Thyroid gland (tissue), 4 donors: ENCODE results near the gene INPP5D. TPM values are rescaled to one million over a fixed set of nuclear protein-coding genes. Genes with fewer than 3 reads are reported as not detected.

Experiments
- DNase-seq, 2 donors: peaks; one replicate each; pipeline ENCODE4 v3.0.0-alpha.2; 2019
- H3K27ac ChIP-seq, 3 donors: fragments of 200-600 bp; sonication (generic); 1 replicate in 2 of 3; 2 replicates in 1 of 3; pipeline ENCODE4 v1.5.1; 2016 to 2019; ENCODE audit warnings: mild to moderate bottlenecking in 1 of 3, moderate library complexity in 1 of 3
- H3K27me3 ChIP-seq: fragments of 200-600 bp; sonication (generic); one replicate; pipeline ENCODE4 v1.5.1; 2019
- H3K36me3 ChIP-seq, 2 donors: fragments of 200-600 bp; sonication (generic); one replicate each; pipeline ENCODE4 v1.5.1; 2016 to 2019
- H3K4me1 ChIP-seq, 2 donors: fragments of 200-600 bp; sonication (generic); one replicate each; pipeline ENCODE4 v1.5.1; 2017 to 2019
- H3K4me3 ChIP-seq, 3 donors: fragments of 200-600 bp; sonication (generic); replicated peaks in 1 of 3; 1 replicate in 2 of 3; 2 replicates in 1 of 3; pipeline ENCODE4 v1.5.1; 2016; ENCODE audit warnings: mild to moderate bottlenecking in 1 of 3
- H3K9me3 ChIP-seq: fragments of 200-600 bp; sonication (generic); one replicate; pipeline ENCODE4 v1.5.1; 2017
- CTCF ChIP-seq, 6 experiments: fragments of 200-600 bp in 3 of 6; fragments of 450-650 bp in 3 of 6; sonication (generic) in 3 of 6; IDR thresholded peaks; one replicate each; pipeline ENCODE4 v1.5.1; 2016 to 2019; ENCODE audit warnings: antibody characterized with exemption in 6 of 6, mild to moderate bottlenecking in 2 of 6, inconsistent platforms in 1 of 6, moderate library complexity in 1 of 6
- POLR2A ChIP-seq, 2 donors: fragments of 450-650 bp; IDR thresholded peaks; one replicate each; pipeline ENCODE4 v1.6.1; 2017; ENCODE audit warnings: antibody characterized with exemption in 2 of 2, mild to moderate bottlenecking in 2 of 2, moderate library complexity in 1 of 2
- WGBS, 2 donors: methylation state at CpG; one replicate each; pipeline ENCODE4 v1.1.5; 2017; 5-methylcytosine and 5-hydroxymethylcytosine counted together
- intact Hi-C: fragments of 100-400 bp; cut with DNase I; formaldehyde crosslinking; loops from one replicate; pipeline ENCODE4 v1.15.1; 2023
- small RNA-seq: library from RNA; depleted of rRNA; stranded (forward); fragments of <200 nt; gene quantifications from one replicate; pipeline ENCODE3, GENCODE V24; 2016
- total RNA-seq, 4 donors: library from RNA; depleted of rRNA; stranded (reverse); fragments of >200 nt; gene quantifications; one replicate each; pipeline ENCODE4 v1.2.3, GENCODE V29; 2016

Gene INPP5D
- total RNA-seq, 4 donors from 2014 or later = 7.1 to 13.4 (median 10.5) TPM

DNA sequence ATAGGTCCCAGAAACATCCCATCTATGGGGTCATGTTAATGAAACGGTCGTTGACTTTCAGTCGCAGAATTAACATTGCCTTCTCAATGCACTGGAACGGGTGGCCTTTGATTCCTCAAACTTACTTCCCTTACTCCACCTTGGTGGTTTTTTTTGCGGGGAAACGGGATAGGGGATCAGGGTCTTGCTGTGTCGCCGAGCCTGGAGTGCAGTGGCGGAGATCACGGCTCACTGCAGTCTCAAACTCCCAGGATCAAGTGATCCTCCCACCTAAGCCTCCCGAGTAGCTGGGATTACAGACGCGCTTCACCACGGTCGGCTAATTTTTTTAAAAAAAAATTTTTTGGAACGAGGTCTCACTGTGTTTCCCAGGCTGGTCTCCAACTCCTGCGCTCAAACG lies 192.1 kb downstream of the INPP5D start:
- DNase-seq = peak; percentile 12 to 16
- Histone ChIP-seq H3K36me3 (peaks cover 0 to 8% of the 10 kb centered on the region in 2 donors), H3K9me3 (no peaks in the 10 kb centered on the region), H3K4me1 (peaks cover 14 to 19% of the 10 kb centered on the region in 2 donors), H3K4me3 (peak overlapping the region; percentile 72 to 100 (median 95)), H3K27ac (peak overlapping the region; percentile 63 to 93 (median 72)), H3K27me3 (no peaks in the 10 kb centered on the region)
- intact Hi-C loops = loop anchor here (10.0 kb wide), 2 partner anchors 103 to 397 kb away; partner anchors contain the start of gene DGKD
- WGBS, 2 donors = 0 to 4% methylated on average over 17 to 18 of the region's 18 CpGs
- no peak for TF ChIP-seq CTCF (IDR thresholded peaks at IDR 0.05)
- TF ChIP-seq POLR2A (IDR thresholded peaks at IDR 0.05) = no peak

DNA sequence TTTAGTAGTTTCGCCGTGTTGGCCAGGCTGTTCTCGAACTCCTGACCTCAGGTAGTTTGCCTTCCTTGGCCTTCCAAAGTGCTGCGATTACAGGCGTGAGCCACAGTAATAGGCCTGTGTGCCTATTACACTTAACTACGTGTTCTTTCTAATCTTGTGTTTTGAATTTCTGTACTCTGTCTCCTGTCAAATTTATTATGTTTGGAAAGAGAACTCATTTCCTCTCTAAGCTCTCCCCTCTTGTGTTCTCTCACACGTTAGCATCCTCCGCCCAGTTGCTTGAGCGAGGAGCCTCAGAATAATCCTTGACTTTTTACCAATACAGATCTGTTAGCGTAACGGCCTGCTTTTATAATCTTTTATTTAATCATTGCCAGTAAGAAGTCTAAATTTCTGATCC lies 195.0 kb downstream of the INPP5D start:
- TF ChIP-seq CTCF (IDR thresholded peaks at IDR 0.05) = no peak
- TF ChIP-seq POLR2A (IDR thresholded peaks at IDR 0.05) = no peak
- DNase-seq = no peak
- Histone ChIP-seq H3K27ac (no peak overlapping the region), H3K4me3 (no peak overlapping the region), H3K27me3 (no peaks in the 10 kb centered on the region), H3K4me1 (peaks cover 19 to 21% of the 10 kb centered on the region in 2 donors), H3K9me3 (no peaks in the 10 kb centered on the region), H3K36me3 (peaks cover 0 to 27% of the 10 kb centered on the region in 2 donors)
- WGBS, 2 donors = 89 to 93% methylated on average over 11 of the region's 11 CpGs
- intact Hi-C loops = loop anchor here (10.0 kb wide), 2 partner anchors 100 to 400 kb away; partner anchors contain the start of gene DGKD

DNA sequence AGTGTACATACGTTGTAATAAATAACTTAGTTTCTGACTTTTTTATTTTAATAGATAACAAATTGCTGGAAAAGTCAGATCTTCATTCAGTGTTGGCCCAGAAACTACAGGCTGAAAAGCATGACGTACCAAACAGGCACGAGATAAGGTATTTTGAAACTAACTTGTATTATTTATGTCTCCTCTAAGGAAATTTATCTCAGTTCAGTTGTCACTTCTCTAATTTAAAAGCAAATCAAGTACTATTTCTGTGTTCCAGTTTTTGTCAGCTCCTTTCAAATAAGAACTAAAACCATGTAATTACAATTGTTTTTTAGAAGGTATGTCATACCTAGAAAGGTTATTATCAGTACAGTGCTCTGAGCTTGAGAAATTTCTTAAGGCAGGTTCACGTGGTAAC lies 195.9 kb downstream of the INPP5D start:
- Histone ChIP-seq H3K27me3 (no peaks in the 10 kb centered on the region), H3K9me3 (no peaks in the 10 kb centered on the region), H3K36me3 (peaks cover 0 to 27% of the 10 kb centered on the region in 2 donors), H3K4me3 (no peak overlapping the region), H3K27ac (no peak overlapping the region), H3K4me1 (peaks cover 19 to 30% of the 10 kb centered on the region in 2 donors)
- DNase-seq = no peak
- intact Hi-C loops = loop anchor here (10.0 kb wide), 2 partner anchors 99 to 401 kb away; partner anchors contain the start of gene DGKD
- TF ChIP-seq CTCF (IDR thresholded peaks at IDR 0.05) = no peak
- no peak for TF ChIP-seq POLR2A (IDR thresholded peaks at IDR 0.05)
- WGBS, 2 donors = 94 to 95% methylated on average over 4 of the region's 4 CpGs

Small RNA genes lying within 50 kb of the gene (small RNA-seq; reads per million reads assigned to genes)
- gene RN7SL32P = not detected

Other genes with a start within 250 kb of the INPP5D start
- 1 to 10 TPM in 1 of 4 donors, under 1 TPM in 2, not detected in 1; 0.45 to 1.9 (median 0.79) TPM for gene SNORC, start 190.1 kb upstream of the INPP5D start, total RNA-seq
- gene NGEF, start 47.1 kb upstream of the INPP5D start, total RNA-seq = 1 to 10 TPM in 1 of 4 donors, under 1 TPM in 1, not detected in 2; 0.11 to 2.1 TPM
- gene NEU2, start 27.7 kb upstream of the INPP5D start, total RNA-seq = not detected
- gene ATG16L1, start 191.3 kb downstream of the INPP5D start, total RNA-seq = 100 to 1,000 TPM in 1 of 4 donors, 10 to 100 TPM in 3; 52.7 to 112 (median 78.9) TPM
- gene SAG, start 247.5 kb downstream of the INPP5D start, total RNA-seq = under 1 TPM in 1 of 4 donors, not detected in 3; 0.21 TPM